Measurements from ENCODE around the gene SSX2IP. TPM values are rescaled to one million over a fixed set of nuclear protein-coding genes. Genes with fewer than 3 reads are reported as not detected.
"Not testable (repeated sequence)": the region's sequence is repeated elsewhere in the genome, so short reads cannot be mapped to it uniquely, and the experiment has no call there.

The SSX2IP gene, protein sequence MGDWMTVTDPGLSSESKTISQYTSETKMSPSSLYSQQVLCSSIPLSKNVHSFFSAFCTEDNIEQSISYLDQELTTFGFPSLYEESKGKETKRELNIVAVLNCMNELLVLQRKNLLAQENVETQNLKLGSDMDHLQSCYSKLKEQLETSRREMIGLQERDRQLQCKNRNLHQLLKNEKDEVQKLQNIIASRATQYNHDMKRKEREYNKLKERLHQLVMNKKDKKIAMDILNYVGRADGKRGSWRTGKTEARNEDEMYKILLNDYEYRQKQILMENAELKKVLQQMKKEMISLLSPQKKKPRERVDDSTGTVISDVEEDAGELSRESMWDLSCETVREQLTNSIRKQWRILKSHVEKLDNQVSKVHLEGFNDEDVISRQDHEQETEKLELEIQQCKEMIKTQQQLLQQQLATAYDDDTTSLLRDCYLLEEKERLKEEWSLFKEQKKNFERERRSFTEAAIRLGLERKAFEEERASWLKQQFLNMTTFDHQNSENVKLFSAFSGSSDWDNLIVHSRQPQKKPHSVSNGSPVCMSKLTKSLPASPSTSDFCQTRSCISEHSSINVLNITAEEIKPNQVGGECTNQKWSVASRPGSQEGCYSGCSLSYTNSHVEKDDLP
- 1 to 10 TPM; 4.7 to 8.6 TPM for total RNA-seq
- long read RNA-seq, donor 1, full-length matches to known transcripts = 1 of 4 reads
- long read RNA-seq, donor 1, partial matches to known transcripts = 0 of 4 reads
- long read RNA-seq, donor 1, other reads (novel, unspliced or antisense) = 3 of 4 reads
- long read RNA-seq, donor 2, full-length matches to known transcripts = 1 of 3 reads
- long read RNA-seq, donor 2, partial matches to known transcripts = 2 of 3 reads
- long read RNA-seq, donor 2, other reads (novel, unspliced or antisense) = 0 of 3 reads

- intact Hi-C loops (cut with DNase I) = no loop called here
- peak; percentile 99 for DNase-seq (ENCODE audit: low spot score)
Measured at GRCh38 chr1:84690397-84691121, at the start of gene SSX2IP. SSX2IP (minus strand) TSS chr1:84690461; CDS start chr1:84671219, 19,242 bp downstream.

- DNase-seq (ENCODE audit: low spot score) = no peak
- intact Hi-C loops (cut with DNase I) = no loop called here
Measured at GRCh38 chr1:84738237-84738636, 48.0 kb upstream of the SSX2IP start.

GRCh38 chr1:84737590-84737989 is 47.3 kb upstream of the SSX2IP start:
- DNase-seq (ENCODE audit: low spot score) = no peak
- intact Hi-C loops (cut with DNase I) = no loop called here

DNA sequence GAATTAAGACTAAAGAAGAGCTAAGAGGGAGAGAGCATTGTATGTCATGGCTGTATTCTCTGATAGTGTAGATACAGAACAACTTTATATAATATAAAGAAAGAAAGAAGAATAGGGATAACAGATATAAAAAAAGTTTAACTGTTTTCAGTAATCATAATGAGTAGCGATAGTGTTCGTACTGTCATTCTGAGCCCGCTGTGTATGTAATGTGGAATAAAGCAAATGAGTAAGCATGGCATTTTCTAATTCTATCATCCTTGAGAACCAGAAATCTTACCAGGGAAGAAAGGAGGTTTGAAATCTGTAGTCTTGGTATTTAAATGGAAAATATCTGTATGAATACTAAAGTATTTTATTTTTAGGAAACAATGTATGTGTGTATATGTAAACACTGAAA is 46.7 kb upstream of the SSX2IP start:
- DNase-seq (ENCODE audit: low spot score) = no peak
- intact Hi-C loops (cut with DNase I) = no loop called here

DNA sequence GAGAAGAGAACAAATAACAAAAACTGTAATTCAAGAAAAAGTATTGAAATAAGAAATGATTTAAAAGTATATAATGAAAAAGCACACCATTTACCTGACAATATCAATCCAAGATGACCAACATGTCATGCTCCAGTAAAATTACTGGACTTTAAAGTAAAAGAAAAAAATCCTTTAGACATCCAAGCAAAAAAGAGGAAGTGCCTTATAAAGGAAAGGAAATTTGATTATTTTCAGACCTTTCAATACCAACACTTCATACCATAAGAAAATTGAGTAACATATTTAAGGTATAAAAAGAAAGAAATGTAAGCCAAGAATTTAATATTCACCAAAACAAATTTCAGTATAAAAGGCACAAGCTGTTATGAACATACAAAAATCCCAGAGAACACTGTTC is 46.2 kb upstream of the SSX2IP start:
- intact Hi-C loops (cut with DNase I) = no loop called here

DNA sequence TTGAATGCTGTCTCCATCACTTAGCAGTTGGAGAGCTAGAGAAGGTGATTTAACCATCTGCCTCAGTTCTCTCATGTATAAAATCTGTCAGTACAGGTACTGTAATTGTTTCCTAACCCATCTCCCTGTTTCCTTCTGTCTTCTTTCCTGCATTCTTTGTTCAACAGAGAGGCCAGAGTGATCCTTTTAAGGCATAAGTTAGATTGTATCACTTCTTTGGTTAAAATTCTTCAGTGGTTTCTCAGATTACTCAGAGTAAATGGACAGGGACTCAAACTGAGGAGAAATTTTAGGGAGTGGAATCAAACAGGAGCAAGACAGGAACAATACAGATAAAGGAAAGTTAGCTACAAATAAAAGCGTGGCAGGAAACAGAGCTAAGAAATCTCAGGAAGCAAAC is 45.2 kb upstream of the SSX2IP start:
- intact Hi-C loops (cut with DNase I) = no loop called here
- no peak for DNase-seq (ENCODE audit: low spot score)

More for the DNA sequence above, 46.2 kb upstream of the SSX2IP start:
- DNase-seq (ENCODE audit: low spot score) = no peak

GRCh38 chr1:84732520-84732919 is 42.3 kb upstream of the SSX2IP start:
- intact Hi-C loops (cut with DNase I) = no loop called here
- DNase-seq (ENCODE audit: low spot score) = no peak

DNA sequence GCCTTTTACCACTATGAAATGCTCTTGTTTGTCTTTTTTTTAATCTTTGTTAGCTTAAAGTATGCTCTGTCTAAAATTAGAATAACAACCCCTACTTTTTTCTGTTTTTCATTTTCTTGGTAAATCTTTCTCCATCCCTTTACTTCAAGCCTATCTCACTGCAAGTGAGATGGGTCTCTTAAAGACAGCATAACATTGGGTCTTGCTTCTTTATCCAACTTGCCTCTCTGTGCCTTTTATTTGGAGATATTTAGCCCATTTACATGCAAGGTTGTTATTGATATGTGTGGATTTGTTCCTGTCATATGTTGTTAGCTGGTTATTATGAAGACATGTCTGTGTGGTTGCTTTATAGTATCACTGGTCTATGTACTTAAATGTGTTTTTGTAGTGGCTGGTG is 41.3 kb upstream of the SSX2IP start:
- intact Hi-C loops (cut with DNase I) = no loop called here
- no peak for DNase-seq (ENCODE audit: low spot score)

GRCh38 chr1:84727711-84728110 is 37.5 kb upstream of the SSX2IP start:
- DNase-seq (ENCODE audit: low spot score); intact Hi-C loops (cut with DNase I): not testable (repeated sequence)

GRCh38 chr1:84726593-84727499 is 36.6 kb upstream of the SSX2IP start:
- DNase-seq (ENCODE audit: low spot score) = no peak
- intact Hi-C loops (cut with DNase I) = no loop called here

DNA sequence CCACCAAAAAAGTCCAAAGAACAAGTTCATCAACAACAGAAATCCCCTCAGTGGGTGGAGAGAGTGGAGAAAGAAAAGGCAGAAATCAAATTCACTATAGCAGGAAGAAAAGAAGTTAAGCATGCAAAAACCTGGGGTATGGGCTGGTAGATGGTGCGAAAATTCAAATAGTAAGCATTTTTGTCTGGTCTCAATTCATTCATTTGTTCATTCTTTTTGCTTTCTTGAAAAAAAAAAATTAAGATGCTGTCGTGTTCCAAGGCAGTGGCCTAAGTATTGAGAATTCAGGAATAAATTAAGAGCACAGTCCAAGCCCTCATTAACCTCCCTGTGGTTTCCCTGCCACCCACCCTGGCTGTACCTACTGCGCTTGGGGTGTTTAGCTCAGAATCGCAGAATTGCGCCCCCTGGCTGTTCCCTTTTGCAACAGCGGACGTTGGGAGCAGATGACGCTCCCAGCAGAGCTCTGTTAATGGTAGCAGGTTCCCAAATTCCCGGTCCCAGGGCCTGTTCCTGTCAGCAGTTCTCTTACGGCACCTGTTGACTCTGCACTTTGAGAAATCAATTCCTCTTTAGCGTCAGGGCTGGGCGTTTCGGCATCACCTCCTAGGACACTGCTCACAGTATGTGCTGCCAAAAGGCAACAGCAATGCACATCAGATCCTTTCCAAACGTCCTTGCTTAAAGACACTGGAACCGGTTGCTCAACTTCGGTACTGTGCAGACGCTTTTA is 34.0 kb upstream of the SSX2IP start:
- DNase-seq (ENCODE audit: low spot score) = no peak
- intact Hi-C loops (cut with DNase I) = no loop called here

GRCh38 chr1:84722794-84723193 is 32.5 kb upstream of the SSX2IP start:
- DNase-seq (ENCODE audit: low spot score) = no peak
- intact Hi-C loops (cut with DNase I) = no loop called here

DNA sequence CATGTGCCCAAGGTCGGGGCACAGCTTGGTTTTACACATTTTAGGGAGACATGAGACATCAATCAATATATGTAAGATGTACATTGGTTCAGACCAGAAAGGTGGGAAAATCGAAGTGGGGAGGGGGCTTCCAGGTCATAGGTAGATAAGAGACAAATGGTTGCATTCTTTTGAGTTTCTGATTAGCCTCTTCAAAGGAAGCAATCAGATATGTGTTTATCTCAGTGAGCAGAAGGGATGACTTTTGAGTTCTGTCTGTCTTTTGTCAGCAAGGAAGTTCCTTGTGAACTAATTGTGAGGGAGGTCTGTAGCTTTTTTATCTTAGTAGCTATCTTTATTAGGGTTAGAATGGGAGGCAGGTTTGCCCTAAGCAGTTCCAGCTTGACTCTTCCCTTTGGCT is 31.6 kb upstream of the SSX2IP start:
- DNase-seq (ENCODE audit: low spot score); intact Hi-C loops (cut with DNase I): not testable (repeated sequence)

DNA sequence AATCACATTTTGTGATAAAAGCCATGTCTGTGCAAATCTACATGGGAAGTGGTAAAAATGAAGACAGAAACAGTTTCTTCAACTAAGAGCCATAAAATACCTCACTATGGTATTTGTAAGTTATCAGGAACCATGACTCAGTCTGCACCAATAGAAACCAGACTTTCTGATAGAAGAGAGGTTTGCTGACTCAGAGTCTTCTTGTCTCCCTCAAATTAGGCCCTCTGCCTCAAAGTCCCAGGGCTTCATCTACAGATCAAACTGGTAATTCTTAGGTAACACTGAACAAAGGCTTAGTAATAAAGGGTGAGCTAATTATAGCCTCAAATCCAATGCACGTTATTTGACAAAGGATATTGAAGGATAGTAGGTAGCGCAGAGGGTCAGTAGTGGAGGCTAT is 30.9 kb upstream of the SSX2IP start:
- no peak for DNase-seq (ENCODE audit: low spot score)
- intact Hi-C loops (cut with DNase I) = no loop called here

DNA sequence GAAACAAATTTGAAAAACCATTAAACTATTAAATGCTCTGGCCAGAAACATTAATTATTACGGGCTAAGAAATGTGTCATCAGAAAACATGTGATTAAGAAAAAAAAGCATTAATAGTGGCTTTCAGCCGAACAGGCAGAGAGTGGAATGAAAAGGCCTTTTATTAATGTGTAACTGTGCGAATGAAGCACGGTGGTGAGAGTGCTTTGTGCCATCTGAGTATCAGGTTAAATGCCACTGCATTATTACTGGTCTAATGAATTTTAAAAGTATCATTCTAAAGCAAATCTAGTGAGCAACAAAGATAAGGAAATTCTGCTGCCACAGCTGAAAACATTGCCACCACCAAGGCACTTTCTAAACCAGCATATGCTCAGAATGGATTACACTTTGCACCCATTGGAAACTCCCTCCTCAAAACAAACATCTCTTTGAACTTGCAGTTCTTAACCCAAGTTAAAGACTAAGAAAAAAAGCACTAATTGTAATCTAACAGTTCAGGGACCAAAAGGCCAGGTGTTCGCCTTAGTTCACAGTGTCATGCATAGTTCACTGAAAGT is 30.0 kb upstream of the SSX2IP start:
- no peak for DNase-seq (ENCODE audit: low spot score)
- intact Hi-C loops (cut with DNase I) = no loop called here

DNA sequence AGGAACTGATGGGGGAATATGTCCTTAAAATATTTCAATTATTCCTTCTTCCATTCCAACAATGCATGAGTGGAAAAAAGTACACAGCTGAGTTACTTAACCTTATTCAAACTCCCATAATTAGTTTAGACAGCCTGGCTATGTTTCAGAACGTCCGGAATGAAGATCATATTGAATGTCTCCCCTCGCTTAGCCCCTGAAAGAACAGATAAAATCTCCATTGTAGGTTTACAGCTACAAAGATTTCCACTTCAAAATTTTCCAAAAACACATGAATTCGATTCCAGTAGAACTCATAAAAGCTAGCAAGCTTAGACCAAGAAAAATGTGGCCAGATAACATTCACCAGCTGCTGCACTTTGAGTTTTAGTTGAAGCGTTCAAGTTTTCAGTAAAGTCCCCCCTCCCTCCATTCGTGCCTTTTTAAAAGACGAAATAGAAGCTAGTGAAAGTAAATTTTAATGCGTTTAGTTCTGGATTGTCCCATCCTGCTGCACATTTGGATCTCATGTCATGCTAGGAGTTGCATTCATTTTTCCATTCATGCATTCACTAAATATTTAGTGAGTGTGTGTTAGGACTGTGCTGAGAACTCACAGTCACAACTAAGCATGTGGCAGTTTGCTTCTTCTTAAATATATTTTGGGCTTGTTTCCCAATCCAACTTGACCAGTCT is 29.4 kb upstream of the SSX2IP start:
- intact Hi-C loops (cut with DNase I) = no loop called here
- DNase-seq (ENCODE audit: low spot score) = no peak

GRCh38 chr1:84715342-84716019 is 25.2 kb upstream of the SSX2IP start:
- intact Hi-C loops (cut with DNase I) = no loop called here
- no peak for DNase-seq (ENCODE audit: low spot score)

Data from posterior vena cava (tissue), 2 donors.